Dedifferentiated amniotic fluid mesenchymal stem cell (primary cell): Measurements from ENCODE around the gene GMEB1.
"Not testable (repeated sequence)": the region's sequence is repeated elsewhere in the genome, so short reads cannot be mapped to it uniquely, and the experiment has no call there.

Experiments
- DNase-seq: peaks from one replicate; pipeline ENCODE4 v3.0.0-alpha.2; 2016; ENCODE audit errors: extremely low spot score

The GMEB1 gene

GRCh38 chr1:28671254-28671780, 2.7 kb downstream of the GMEB1 start:
- no peak for DNase-seq

DNA sequence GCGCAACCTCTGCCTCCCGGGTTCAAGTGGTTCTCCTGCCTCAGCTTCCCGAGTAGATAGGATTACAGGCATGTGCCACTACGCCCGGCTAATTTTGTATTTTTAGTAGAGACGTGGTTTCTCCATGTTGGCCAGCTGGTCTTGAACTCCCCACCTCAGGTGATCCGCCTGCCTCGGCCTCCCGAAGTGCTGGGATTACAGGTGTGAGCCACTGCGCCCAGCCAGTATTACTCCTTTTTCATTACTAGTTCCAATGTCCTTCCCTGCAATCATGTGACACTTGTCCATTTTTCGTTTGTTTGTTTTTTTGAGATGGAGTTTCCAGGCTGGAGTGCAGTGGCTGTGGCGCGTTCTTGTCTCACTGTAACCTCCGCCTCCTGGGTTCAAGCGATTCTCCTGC, 4.4 kb downstream of the GMEB1 start:
- DNase-seq: not testable (repeated sequence)

- no peak for DNase-seq
These were observed 7.3 kb downstream of the GMEB1 start for GRCh38 chr1:28675924-28676257.

DNA sequence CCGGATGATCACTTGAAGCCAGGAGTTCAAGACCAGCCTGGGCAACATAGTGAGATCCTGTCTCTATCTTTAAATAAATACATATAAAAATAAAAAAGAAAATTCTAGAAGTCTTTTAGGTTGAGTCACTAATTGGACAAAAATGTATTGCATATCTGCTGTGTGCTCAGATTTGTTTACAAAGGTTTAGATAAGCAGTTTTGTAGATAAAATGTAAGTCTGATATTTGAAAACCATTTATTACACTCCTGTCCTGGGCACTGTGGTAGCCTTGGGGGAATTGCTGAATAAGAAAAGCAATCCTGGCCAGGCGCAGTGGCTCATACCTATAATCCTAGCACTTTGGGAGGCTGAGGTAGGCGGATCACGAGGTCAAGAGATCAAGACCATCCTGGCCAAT, 11.6 kb downstream of the GMEB1 start:
- DNase-seq: no peak

DNA sequence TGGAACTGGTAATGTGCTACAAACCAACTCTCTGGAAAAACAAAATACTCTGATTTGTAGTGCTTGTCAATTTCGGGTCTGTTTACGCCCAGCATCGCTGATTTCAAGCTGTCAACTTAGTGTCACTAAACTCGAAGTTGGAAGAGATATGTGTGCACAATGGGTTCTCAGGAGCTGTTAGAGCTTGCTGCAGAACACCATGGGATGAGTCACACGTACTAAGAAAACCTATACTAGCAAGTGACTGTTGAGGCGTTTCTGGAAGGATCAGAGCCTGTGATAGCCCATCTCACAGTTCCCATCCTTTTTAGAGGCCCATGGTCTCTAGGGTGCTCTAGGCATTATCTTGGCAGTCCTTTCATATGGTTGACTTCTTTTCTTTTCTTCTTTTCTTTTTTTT, 14.3 kb downstream of the GMEB1 start:
- DNase-seq: no peak

- DNase-seq: no peak
These were observed 16.4 kb downstream of the GMEB1 start for GRCh38 chr1:28684937-28685336.

- not testable (repeated sequence) for DNase-seq
These were observed 23.0 kb downstream of the GMEB1 start for GRCh38 chr1:28691627-28692026.

GRCh38 chr1:28703629-28704028, 35.0 kb downstream of the GMEB1 start:
- DNase-seq: no peak

- DNase-seq: no peak
These were observed 47.8 kb downstream of the GMEB1 start for GRCh38 chr1:28716336-28716735.

GRCh38 chr1:28718166-28718565, 49.6 kb downstream of the GMEB1 start:
- DNase-seq: no peak

DNA sequence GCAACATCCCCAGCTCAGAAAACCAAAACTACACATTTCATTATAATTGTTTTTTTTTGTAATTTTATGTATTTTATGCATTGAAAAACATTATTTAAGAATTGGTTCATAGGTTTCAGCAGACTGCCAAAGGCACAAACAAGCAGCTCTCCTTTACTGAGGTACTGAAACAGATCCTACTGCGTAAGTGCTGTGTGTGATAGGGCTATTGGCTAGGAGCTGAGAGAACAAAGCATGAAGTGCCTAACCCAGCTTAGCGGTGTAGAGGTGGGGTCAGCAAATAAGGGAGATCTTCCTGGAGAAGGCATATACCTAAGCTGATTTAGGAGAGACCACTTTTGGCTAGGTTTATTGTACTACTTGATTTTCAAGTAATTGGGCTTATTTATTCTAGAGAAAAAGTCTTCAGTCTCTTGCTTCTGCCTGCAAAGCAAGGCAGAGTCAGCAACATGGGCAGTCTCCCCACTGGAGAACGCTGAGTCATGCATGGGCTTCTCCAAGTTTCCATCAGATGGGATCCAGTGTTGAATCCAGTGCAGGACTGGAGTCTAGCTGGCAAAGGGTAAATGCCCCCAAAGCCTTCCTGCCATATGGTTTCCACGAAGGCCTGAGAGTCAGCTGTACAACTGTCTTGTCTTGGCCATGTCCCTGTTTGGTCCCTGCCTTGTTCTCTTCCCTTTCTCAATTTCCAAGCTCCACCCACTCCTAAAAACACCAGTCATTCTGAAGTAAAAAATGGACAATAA, 50.2 kb downstream of the GMEB1 start:
- peak; percentile 34 for DNase-seq

DNA sequence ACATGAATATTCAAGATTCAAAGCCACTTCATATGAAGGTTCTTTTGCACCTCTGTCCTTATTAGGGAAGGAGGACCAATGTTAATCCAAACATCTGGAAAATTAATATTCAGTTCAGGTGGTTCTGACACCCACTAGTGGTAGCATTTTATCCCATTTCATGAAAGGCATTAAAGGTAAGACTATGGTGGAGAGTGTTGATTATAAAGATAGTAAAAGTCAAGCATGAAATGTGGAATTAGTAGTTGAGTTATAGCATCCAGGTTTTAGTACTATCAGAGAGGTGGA, 50.7 kb downstream of the GMEB1 start:
- no peak for DNase-seq

GRCh38 chr1:28720376-28720775, 51.8 kb downstream of the GMEB1 start:
- DNase-seq: no peak

- DNase-seq: not testable (repeated sequence)
These were observed 53.3 kb downstream of the GMEB1 start for GRCh38 chr1:28721927-28722326.

- DNase-seq: not testable (repeated sequence)
These were observed 56.8 kb downstream of the GMEB1 start for GRCh38 chr1:28725365-28725764.

DNA sequence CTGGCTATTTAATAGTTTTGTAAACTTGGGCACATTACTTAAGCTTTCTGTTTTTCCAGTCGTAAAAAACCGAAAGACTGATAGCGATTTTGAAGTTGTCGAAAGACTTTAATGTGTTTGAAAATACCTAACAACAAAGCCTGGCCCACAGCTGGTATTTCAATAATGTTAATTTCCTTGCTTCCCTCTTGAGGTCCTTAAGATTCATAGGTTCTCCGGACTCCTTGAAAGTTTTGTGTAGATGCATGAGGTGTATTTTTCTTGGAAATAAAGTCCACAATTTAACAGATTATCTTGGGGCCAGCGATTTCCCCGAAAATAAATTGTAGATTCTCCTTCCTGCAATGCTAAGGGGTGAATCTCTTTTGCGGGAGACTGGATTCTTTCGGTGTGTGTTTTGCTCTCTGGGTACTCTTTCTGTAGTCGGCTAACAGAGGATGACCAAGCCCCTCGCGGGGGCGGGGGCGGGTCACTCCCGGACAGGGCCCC, 67.4 kb downstream of the GMEB1 start:
- DNase-seq: no peak

DNA sequence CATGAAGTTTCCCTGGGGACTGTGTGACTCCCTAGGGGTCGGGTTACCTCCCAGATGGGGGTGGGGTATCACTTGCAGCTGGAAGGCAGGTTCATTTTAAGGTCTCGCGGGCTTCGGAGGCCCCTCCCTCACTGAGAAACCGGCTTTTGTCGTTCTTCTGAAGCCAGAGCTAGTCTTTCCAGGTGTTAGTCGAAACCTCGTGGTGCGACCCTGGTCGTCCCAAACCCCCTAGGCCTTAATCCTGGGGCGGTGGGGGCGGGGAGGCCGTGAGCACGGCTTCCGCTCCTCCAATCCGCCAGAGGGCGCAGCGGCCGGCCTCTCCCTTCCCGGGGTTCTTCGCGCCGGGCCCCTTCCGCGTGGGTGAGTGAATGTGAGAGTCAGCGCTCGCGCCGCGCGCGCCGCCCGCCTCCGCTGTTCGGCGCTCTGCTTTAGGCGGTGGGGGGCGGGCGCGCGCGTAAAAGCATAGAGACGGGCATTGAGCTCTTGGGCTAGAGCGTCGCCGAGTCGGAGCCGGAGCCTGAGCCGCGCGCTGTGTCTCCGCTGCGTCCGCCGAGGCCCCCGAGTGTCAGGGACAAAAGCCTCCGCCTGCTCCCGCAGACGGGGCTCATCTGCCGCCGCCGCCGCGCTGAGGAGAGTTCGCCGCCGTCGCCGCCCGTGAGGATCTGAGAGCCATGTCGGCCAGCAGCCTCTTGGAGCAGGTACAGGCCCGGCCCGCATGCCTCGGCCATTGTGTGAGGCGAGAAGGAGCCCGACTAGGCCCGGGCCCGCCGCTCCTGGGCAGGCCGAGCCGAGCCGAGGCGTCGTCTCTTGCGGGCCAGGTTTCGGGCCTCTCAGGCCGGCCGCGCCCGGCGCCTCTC, 68.1 kb downstream of the GMEB1 start, which contains the start of gene YTHDF2:
Gene YTHDF2 (plus strand): TSS at position 491 of the 857 bp plus-strand sequence. CDS start 181 bp downstream, at position 672.
- DNase-seq: peak; percentile 96

- no peak for DNase-seq
These were observed 68.9 kb downstream of the GMEB1 start for GRCh38 chr1:28737307-28738132.

- DNase-seq: no peak
These were observed 71.5 kb downstream of the GMEB1 start for GRCh38 chr1:28740118-28740517.

- no peak for DNase-seq
These were observed 75.6 kb downstream of the GMEB1 start for GRCh38 chr1:28744184-28744583.

- DNase-seq: no peak
These were observed 77.1 kb downstream of the GMEB1 start for GRCh38 chr1:28745653-28746173.

- no peak for DNase-seq
These were observed 81.7 kb downstream of the GMEB1 start for GRCh38 chr1:28750330-28750729.
